Right lobe of liver (tissue), 4 donors: ENCODE measurements around the gene KCNT1.

Source experiments
- CTCF ChIP-seq, 4 donors: fragments of 200-600 bp in 3 of 4; fragments of 450-650 bp in 1 of 4; IDR thresholded peaks; one replicate each; pipeline versions ENCODE4 v1.5.1 to v1.8.0; 2016 to 2022; ENCODE audit warnings: antibody characterized with exemption in 4 of 4, mild to moderate bottlenecking in 2 of 4
- POLR2A ChIP-seq: fragments of 450-650 bp; IDR thresholded peaks from one replicate; pipeline ENCODE4 v1.6.1; 2017; ENCODE audit warnings: antibody characterized with exemption, mild to moderate bottlenecking
- donor health status: DM: no; HTN: no; CAD: no.
- donor health status: DM: no; HTN: no; CAD: no.
- donor health status: DM: no; HTN: yes; CAD: no.

- TF ChIP-seq CTCF (IDR thresholded peaks at IDR 0.05), result no peak
- no peak for TF ChIP-seq POLR2A
Measured at GRCh38 chr9:135778421-135778820, 76.4 kb downstream of the KCNT1 start.
